ENCODE results near the gene TXK.

DNA sequence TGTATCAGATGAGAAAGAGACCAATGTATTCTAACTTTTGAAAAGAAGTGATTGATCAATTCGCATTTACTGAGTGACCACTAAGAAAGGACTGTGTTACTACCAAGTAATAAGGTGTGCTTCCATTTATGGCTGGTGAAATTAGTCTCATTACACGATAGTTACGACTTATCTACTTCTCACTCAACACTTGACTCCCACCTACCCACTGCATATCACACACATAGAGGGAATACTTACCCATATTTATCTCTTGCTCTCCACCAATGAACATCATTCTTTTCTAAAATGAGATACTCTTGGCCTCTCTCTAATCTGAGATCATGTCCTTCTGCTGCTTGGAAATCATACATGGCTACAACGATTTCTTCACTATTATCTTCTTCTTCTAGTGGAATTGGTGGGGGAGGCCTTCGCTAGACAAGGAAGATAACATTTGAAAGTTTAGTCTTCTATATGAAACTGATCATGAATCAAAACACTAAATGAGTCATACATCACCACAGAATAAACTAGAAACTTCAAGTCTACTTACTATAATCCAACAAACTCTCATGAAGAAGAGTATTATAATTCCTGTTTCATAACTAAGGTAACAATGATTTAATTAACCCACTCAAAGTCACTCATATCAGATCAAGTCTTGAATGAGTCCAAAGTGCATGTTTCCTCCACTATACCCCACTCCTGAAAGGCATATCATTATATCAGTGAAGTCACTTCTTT is 33.7 kb upstream of the TXK start:
- TF ChIP-seq SIN3A (IDR thresholded peaks at IDR 0.05; ENCODE audit: low read depth, low read length): no peak
- TF ChIP-seq SP1 (IDR thresholded peaks at IDR 0.05; ENCODE audit: low read depth, low read length): no peak

Measured in GM12878 (cell line).